ENCODE measurements around the gene ALDH16A1.
A peak's percentile ranks its signal among the peaks of the same experiment; 100 is the strongest.
"Not testable (repeated sequence)": the region's sequence is repeated elsewhere in the genome, so short reads cannot be mapped to it uniquely, and the experiment has no call there.

The ALDH16A1 gene

GRCh38 chr19:49461656-49462055, 8.6 kb downstream of the ALDH16A1 start:
- no peak for DNase-seq (ENCODE audit: low spot score)

GRCh38 chr19:49462492-49462891, 9.5 kb downstream of the ALDH16A1 start:
- no peak for FAIRE-seq
- no peak for DNase-seq (ENCODE audit: low spot score)

More at GRCh38 chr19:49461656-49462055, 8.6 kb downstream of the ALDH16A1 start:
- FAIRE-seq, result no peak

- no peak for DNase-seq (ENCODE audit: low spot score)
- no peak for FAIRE-seq
These were observed 11.1 kb downstream of the ALDH16A1 start for GRCh38 chr19:49463960-49464740.

GRCh38 chr19:49465371-49465770, 12.3 kb downstream of the ALDH16A1 start:
- DNase-seq (ENCODE audit: low spot score), result no peak
- FAIRE-seq, result no peak

GRCh38 chr19:49468199-49468598, 15.2 kb downstream of the ALDH16A1 start:
- DNase-seq (ENCODE audit: low spot score) (no peak), FAIRE-seq (no peak)

GRCh38 chr19:49468746-49469447, 15.9 kb downstream of the ALDH16A1 start:
- FAIRE-seq (no peak), DNase-seq (ENCODE audit: low spot score) (no peak)

GRCh38 chr19:49469828-49470614, 17.0 kb downstream of the ALDH16A1 start:
- DNase-seq (ENCODE audit: low spot score) (no peak), FAIRE-seq (no peak)

GRCh38 chr19:49470615-49470978, 17.6 kb downstream of the ALDH16A1 start:
- FAIRE-seq, result no peak
- DNase-seq (ENCODE audit: low spot score), result no peak

- FAIRE-seq (no peak), DNase-seq (ENCODE audit: low spot score) (no peak)
These were observed 19.9 kb downstream of the ALDH16A1 start for GRCh38 chr19:49472936-49473335.

GRCh38 chr19:49473501-49473867, 20.5 kb downstream of the ALDH16A1 start:
- not testable (repeated sequence) for FAIRE-seq

GRCh38 chr19:49473868-49474541, 21.0 kb downstream of the ALDH16A1 start, which contains the start of gene FLT3LG:
FLT3LG (plus strand) TSS chr19:49474215; CDS start chr19:49474640, 425 bp downstream.
- DNase-seq (ENCODE audit: low spot score) (peak; percentile 88), FAIRE-seq (no peak)

More at GRCh38 chr19:49473501-49473867, 20.5 kb downstream of the ALDH16A1 start:
- not testable (repeated sequence) for DNase-seq (ENCODE audit: low spot score)

GRCh38 chr19:49474542-49474924, 21.5 kb downstream of the ALDH16A1 start:
- FAIRE-seq, result no peak
- no peak for DNase-seq (ENCODE audit: low spot score)

GRCh38 chr19:49475191-49475917, 22.3 kb downstream of the ALDH16A1 start:
- no peak for DNase-seq (ENCODE audit: low spot score)

GRCh38 chr19:49475995-49476880, 23.2 kb downstream of the ALDH16A1 start:
- peak; percentile 52 for DNase-seq (ENCODE audit: low spot score)
- FAIRE-seq, result no peak

More at GRCh38 chr19:49475191-49475917, 22.3 kb downstream of the ALDH16A1 start:
- no peak for FAIRE-seq

- FAIRE-seq (no peak), DNase-seq (ENCODE audit: low spot score) (no peak)
These were observed 27.1 kb downstream of the ALDH16A1 start for GRCh38 chr19:49479975-49480628.

- DNase-seq (ENCODE audit: low spot score) (no peak), FAIRE-seq (no peak)
These were observed 28.1 kb downstream of the ALDH16A1 start for GRCh38 chr19:49481020-49481683.

GRCh38 chr19:49486232-49486631, 33.2 kb downstream of the ALDH16A1 start:
- DNase-seq (ENCODE audit: low spot score), result no peak

GRCh38 chr19:49486710-49487276, 33.8 kb downstream of the ALDH16A1 start:
- FAIRE-seq (no peak), DNase-seq (ENCODE audit: low spot score) (no peak)

More at GRCh38 chr19:49486232-49486631, 33.2 kb downstream of the ALDH16A1 start:
- no peak for FAIRE-seq
